HAP-1 (cell line): Measurements from ENCODE around the gene TPH2.

ENCODE experiments used
- DNase-seq, 2 experiments: peaks; one replicate each; pipeline ENCODE4 v3.0.0-alpha.2; 2016 to 2020; ENCODE audit warnings: low spot score in 2 of 2
- H3K27me3 ChIP-seq: fragments of 250-450 bp; sonication (Bioruptor Pico); 2 replicates; pipeline ENCODE4 v1.5.1; 2020; ENCODE audit warnings: low read depth, mild to moderate bottlenecking, moderate library complexity
- H3K36me3 ChIP-seq: fragments of 250-450 bp; sonication (Bioruptor Pico); replicated peaks from 2 replicates; pipeline ENCODE4 v1.5.1; 2020; ENCODE audit warnings: mild to moderate bottlenecking
- H3K4me1 ChIP-seq: fragments of 250-450 bp; sonication (Bioruptor Pico); 2 replicates; pipeline ENCODE4 v1.5.1; 2020; ENCODE audit warnings: mild to moderate bottlenecking
- H3K4me3 ChIP-seq: fragments of 250-450 bp; sonication (Bioruptor Pico); 2 replicates; pipeline ENCODE4 v1.5.1; 2020; ENCODE audit warnings: mild to moderate bottlenecking, moderate library complexity
- H3K9me3 ChIP-seq: fragments of 250-450 bp; sonication (Bioruptor Pico); 2 replicates; pipeline ENCODE4 v1.5.1; 2020; ENCODE audit warnings: mild to moderate bottlenecking, moderate library complexity
- in situ Hi-C: fragments of 300-500 bp; cut with MboI; formaldehyde crosslinking; loops from 3 replicates; pipeline ENCODE4 v1.14.3; 2020; ENCODE audit warnings: low sequenced_read_pairs, inconsistent platforms, mixed read lengths

The TPH2 gene

DNA sequence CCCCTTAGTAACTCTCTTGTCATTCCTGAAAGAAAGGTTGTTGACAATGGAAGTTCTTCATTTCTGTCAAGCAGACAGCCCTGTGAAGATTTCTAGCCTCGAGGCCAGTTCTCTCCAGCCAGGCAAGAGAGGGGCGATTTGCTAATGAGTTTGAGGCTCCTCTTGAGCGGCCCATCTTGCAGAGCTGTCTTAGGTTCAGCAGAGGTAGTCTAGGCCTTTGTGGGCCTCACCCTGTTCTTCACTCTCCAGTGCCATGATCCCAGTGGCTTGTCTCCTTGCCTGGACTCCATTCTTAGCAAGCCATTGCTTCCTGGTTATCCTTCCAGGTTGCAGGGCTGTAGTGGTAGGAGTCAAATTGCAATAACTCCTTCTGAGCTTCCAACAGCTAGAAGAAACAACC is 9.7 kb downstream of the TPH2 start:
- H3K4me3 ChIP-seq, result no peak overlapping the region
- H3K27me3 ChIP-seq, result peaks cover 6% of the 10 kb centered on the region
- in situ Hi-C loops, result no loop called here
- no peaks in the 10 kb centered on the region for H3K9me3 ChIP-seq
- no peaks in the 10 kb centered on the region for H3K36me3 ChIP-seq
- H3K4me1 ChIP-seq, result peaks cover 31% of the 10 kb centered on the region
- peak; percentile 22 to 37 for DNase-seq

DNA sequence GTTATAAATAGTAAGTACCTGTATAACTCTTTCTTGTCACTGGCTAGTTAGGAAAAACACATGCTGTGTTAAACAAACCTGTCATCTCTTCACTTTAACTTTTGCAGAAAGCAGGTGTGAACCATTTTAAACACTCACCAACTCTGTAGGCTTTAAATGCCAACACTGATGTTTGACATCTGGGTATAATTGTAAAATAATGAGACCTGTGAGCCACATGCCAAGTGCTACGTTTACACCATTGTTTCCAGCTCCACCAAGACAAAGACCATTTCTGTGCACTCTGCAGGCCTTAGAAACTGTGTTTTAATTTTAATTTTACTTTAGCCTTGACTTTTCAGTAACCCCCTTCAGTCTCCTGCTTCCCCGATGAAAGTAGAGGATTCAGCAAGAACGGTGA is 11.0 kb downstream of the TPH2 start:
- DNase-seq, result no peak
- Histone ChIP-seq H3K36me3 (no peaks in the 10 kb centered on the region), H3K4me1 (peaks cover 31% of the 10 kb centered on the region), H3K9me3 (no peaks in the 10 kb centered on the region), H3K27me3 (peaks cover 3% of the 10 kb centered on the region), H3K4me3 (no peak overlapping the region)
- in situ Hi-C loops, result no loop called here

DNA sequence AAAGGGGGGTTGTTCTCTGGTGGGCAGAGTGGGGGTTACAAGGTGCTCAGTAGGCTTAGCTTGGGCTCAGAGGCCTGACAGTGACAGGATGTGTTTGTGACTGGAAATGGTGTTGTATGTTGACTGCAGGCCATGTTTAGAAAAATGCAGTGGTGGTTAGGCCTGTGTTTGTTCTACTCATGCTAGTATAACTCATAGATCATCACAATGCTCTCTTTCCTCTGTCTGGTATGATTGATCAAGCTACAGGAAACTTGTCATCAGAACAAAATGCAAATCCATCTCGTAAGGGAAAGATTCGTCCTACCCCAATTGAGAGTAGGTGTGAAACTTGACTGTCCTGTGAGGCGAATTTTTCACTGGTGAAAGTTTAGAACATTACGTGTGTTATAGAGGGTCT is 11.8 kb downstream of the TPH2 start:
- in situ Hi-C loops, result no loop called here
- no peaks in the 10 kb centered on the region for H3K27me3 ChIP-seq

DNA sequence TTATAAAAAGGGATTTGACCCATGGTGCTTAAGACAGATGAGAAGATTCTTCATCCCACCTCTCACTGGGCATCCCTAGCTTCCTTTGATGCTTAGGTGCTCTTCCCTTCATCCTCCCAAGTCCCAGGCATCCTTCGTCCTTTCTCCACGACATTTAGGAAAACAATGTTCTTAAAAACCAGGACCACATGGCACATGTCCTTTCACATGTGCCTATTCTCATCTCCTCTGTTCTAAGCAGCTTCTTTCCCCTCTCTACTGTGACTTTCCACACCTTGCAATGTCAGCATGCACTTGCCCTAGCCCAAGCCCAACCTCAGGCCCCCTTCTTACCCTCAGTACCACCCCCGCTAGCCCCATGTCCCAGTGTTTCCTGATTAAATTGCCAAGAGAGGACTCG is 12.2 kb downstream of the TPH2 start:
- no peak for DNase-seq
- Histone ChIP-seq H3K9me3 (no peaks in the 10 kb centered on the region), H3K4me3 (no peak overlapping the region), H3K27me3 (no peaks in the 10 kb centered on the region), H3K4me1 (peaks cover 31% of the 10 kb centered on the region), H3K36me3 (no peaks in the 10 kb centered on the region)
- in situ Hi-C loops, result no loop called here

More for the DNA sequence above, 11.8 kb downstream of the TPH2 start:
- peaks cover 31% of the 10 kb centered on the region for H3K4me1 ChIP-seq
- DNase-seq, result no peak
- no peak overlapping the region for H3K4me3 ChIP-seq
- no peaks in the 10 kb centered on the region for H3K36me3 ChIP-seq
- H3K9me3 ChIP-seq, result no peaks in the 10 kb centered on the region

DNA sequence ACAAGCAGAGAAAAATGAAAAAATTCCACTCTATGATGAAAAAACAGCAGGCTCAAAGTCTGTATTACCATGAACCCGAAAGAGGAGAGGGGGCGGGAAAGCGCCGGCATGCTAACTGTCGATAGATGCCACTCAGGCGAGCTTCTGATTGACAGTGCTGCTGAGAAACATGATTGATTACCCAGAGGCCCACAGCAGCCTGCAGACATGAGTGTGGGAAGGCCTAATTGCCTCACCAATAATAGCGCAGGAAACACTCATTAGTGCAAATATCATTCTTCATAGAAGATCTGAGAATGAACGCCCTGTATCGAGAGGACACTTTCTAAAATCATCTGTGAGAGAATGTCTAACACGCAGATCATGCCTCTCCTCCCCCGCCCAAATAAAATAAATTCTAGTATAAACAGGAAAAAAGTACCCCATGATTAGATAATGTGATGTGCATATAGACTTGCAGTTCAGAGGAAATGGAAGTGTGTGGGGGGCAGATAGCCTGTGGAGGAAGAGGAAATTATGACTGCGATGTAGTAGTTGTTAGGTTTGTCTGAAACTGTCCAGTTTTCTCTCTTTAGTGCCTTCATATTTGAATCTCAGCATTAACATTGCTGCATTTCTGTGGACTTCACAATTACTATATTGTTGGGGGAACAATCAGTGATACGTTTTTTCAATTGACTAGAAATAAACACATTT is 15.6 kb downstream of the TPH2 start:
- no peaks in the 10 kb centered on the region for H3K9me3 ChIP-seq
- H3K4me3 ChIP-seq, result no peak overlapping the region
- in situ Hi-C loops, result no loop called here
- no peak for DNase-seq
- peaks cover 7% of the 10 kb centered on the region; the same call in 1 of the 2 replicates for H3K27me3 ChIP-seq
- H3K36me3 ChIP-seq, result no peaks in the 10 kb centered on the region
- peaks cover 9% of the 10 kb centered on the region for H3K4me1 ChIP-seq

DNA sequence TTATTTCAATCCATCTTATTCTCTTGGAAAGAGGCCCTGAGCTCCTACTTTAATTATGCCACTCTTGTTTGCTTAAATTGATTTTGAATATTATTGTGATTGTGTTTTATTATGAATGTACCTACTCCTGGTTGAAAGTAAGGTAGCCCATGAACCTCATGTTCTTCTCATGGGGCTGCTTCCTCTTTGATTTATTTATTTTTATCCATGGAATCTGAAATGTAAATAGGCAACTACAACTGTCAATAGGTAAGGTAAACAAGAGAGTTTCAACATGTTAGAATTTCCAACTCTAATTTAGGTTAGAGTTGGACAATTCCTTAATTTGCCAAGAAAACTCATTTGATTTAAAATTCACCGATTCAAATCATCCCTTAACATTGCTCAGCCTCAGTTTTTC is 16.2 kb downstream of the TPH2 start:
- no peaks in the 10 kb centered on the region for H3K9me3 ChIP-seq
- in situ Hi-C loops, result no loop called here
- H3K4me1 ChIP-seq, result peaks cover 3% of the 10 kb centered on the region
- H3K36me3 ChIP-seq, result no peaks in the 10 kb centered on the region
- no peak for DNase-seq
- peaks cover 7% of the 10 kb centered on the region; the same call in 1 of the 2 replicates for H3K27me3 ChIP-seq
- H3K4me3 ChIP-seq, result no peak overlapping the region

DNA sequence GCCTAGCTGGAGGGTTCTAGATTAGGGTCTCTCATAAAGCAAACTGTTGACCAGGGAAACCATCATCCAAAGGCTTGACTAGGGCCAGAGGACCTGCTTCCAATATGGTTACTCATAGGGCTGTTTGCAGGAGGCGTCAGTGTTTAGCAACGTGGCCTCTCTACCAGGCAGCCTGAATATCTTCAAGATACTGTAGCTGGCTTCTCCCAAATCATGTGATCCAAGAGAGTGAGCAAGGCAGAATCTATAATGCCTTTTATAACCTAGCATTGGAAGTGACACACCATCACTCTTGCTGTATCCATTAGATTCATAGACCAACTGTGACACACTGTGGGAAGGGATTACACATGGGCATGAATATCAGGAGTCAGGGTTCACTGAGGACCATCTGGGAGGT is 17.3 kb downstream of the TPH2 start:
- in situ Hi-C loops, result no loop called here
- no peak for DNase-seq
- Histone ChIP-seq H3K4me3 (no peak overlapping the region), H3K4me1 (no peaks in the 10 kb centered on the region), H3K27me3 (peaks cover 7% of the 10 kb centered on the region; the same call in 1 of the 2 replicates), H3K36me3 (no peaks in the 10 kb centered on the region), H3K9me3 (no peaks in the 10 kb centered on the region)

DNA sequence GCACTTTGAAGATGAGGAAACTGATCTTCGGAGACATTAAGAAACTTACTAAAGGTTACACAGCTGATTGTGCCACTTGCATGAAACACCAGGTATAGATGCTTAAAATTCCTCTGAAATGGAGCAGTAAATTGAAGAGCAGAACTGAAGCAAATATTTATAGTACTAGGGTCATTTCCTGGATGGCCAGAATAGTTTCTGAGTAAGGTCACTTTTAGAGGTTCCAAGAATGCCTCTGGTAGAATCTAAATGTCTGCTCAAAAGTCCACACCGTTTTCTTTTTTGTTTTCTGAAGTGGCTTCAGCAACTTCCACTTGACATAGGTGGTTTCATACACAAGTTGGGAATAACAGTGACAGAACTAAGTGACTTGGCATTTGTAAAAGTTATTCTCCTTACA is 19.4 kb downstream of the TPH2 start:
- H3K4me3 ChIP-seq, result no peak overlapping the region
- no peaks in the 10 kb centered on the region for H3K4me1 ChIP-seq
- DNase-seq, result no peak
- peaks cover 7% of the 10 kb centered on the region; the same call in 1 of the 2 replicates for H3K27me3 ChIP-seq
- in situ Hi-C loops, result no loop called here
- no peaks in the 10 kb centered on the region for H3K36me3 ChIP-seq
- no peaks in the 10 kb centered on the region for H3K9me3 ChIP-seq

DNA sequence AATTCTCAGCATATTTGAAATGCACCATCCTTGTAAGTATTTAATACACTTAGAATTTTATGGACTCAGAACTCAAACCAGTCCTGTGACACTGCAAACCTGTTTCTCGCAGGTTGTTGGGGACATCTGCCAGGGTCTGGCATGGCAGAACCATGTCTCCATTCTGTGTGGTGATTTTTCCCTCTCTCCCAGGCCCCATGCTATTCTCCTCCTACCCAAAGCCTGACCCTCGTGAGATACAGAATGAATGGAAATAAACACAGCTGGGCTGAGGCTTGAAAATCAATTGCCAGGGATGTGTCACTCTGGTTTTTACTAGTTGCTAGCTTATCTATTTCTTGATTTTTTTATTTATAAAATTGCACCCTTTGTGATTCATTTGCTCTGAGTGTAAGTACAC is 19.8 kb downstream of the TPH2 start:
- Histone ChIP-seq H3K36me3 (no peaks in the 10 kb centered on the region), H3K9me3 (no peaks in the 10 kb centered on the region), H3K27me3 (peaks cover 7% of the 10 kb centered on the region; the same call in 1 of the 2 replicates), H3K4me3 (no peak overlapping the region), H3K4me1 (no peaks in the 10 kb centered on the region)
- in situ Hi-C loops, result no loop called here
- DNase-seq, result no peak

DNA sequence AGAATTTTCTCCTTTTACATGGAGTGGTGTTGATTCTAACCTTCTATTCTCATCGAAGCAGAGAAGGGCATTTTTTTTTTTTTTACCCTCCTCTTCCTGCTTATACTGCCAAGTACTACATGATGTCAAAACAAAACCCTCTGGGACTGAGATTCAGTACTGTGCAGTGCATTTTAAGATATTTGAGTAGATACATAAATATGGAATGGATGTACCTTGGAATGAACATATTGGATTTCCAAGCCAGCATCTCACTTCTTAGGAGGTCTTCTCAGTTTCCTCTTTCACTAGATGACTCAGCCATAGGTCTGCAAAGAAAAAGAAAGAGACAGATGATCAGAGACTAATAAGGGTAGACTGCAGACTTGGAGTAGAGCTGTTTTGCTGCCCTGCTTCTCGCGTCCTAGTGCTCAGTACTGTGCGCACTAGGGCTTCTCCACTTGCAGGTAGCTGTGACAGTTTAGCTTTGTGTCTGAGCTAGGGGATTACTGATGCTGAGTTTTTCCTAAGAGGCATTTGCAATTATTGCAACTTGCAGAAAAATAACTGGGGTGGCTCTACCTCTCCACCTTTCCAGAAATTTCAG is 20.4 kb downstream of the TPH2 start:
- peaks cover 7% of the 10 kb centered on the region; the same call in 1 of the 2 replicates for H3K27me3 ChIP-seq
- H3K4me3 ChIP-seq, result no peak overlapping the region
- H3K4me1 ChIP-seq, result no peaks in the 10 kb centered on the region
- no peaks in the 10 kb centered on the region for H3K9me3 ChIP-seq
- no peaks in the 10 kb centered on the region for H3K36me3 ChIP-seq
- no peak for DNase-seq
- in situ Hi-C loops, result no loop called here

DNA sequence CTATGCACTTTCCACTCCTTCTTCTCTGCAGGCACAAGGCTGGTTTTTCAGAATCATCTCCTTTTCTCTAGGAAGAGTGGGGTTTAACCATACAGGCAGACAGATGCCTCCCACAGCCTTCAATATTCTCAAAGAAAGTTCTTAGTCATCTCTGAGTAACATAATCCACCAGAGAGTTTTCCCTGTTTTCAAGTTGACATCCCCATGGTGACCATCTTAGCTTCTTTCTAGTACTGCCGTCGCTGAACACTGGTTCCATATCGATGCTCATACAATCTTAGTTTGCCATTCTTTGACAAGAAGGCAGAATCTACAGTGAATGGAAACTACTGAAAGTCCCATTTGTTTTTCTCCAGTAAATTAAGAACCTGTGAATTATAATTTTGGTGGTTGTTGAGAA is 28.6 kb downstream of the TPH2 start:
- no peaks in the 10 kb centered on the region for H3K9me3 ChIP-seq
- H3K27me3 ChIP-seq, result peaks cover 7% of the 10 kb centered on the region
- no peaks in the 10 kb centered on the region for H3K36me3 ChIP-seq
- H3K4me1 ChIP-seq, result no peaks in the 10 kb centered on the region
- H3K4me3 ChIP-seq, result no peak overlapping the region
- in situ Hi-C loops, result no loop called here
- no peak for DNase-seq

DNA sequence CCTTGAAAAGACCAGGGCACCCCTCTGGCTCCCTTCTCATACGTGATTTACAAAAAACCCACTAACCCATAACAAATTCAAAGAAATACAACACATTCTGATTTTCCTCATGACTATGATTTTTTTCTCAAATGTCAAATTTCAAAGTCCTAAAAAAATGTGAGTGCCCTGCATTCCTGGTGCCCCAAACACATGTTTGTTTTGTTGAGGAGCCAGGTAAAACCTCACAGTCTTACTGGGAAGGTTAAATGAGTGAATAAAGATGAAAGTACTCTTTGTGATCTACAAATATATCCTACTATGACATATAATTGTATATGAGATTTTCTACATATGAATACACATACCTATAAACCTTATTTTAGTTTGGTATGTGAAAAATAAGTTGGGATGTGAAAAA is 30.7 kb downstream of the TPH2 start:
- no peak overlapping the region for H3K4me3 ChIP-seq
- H3K36me3 ChIP-seq, result no peaks in the 10 kb centered on the region
- in situ Hi-C loops, result no loop called here

DNA sequence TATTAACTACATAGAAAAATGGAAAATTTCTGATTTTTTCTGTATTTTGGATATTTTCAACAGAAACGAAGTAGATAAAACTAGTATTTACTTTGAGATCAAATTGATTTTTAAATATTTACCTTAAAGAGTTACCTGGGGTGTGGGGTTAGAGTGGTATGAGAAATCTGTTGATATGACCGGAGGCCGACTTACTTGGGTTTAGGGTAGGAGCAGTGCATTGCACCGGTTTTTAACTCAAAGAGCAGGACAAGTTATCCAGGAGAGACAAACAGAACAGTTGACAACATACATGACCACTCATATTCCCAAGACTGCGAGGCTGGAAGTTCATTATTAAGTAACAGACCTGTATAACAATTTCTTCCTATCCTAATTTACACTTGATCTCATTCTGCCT is 31.4 kb downstream of the TPH2 start:
- Histone ChIP-seq H3K27me3 (peaks cover 7% of the 10 kb centered on the region), H3K4me1 (no peaks in the 10 kb centered on the region), H3K36me3 (no peaks in the 10 kb centered on the region), H3K4me3 (no peak overlapping the region), H3K9me3 (no peaks in the 10 kb centered on the region)
- no peak for DNase-seq
- in situ Hi-C loops, result no loop called here

More for the DNA sequence above, 30.7 kb downstream of the TPH2 start:
- H3K27me3 ChIP-seq, result peaks cover 7% of the 10 kb centered on the region
- H3K9me3 ChIP-seq, result no peaks in the 10 kb centered on the region
- no peak for DNase-seq
- no peaks in the 10 kb centered on the region for H3K4me1 ChIP-seq

DNA sequence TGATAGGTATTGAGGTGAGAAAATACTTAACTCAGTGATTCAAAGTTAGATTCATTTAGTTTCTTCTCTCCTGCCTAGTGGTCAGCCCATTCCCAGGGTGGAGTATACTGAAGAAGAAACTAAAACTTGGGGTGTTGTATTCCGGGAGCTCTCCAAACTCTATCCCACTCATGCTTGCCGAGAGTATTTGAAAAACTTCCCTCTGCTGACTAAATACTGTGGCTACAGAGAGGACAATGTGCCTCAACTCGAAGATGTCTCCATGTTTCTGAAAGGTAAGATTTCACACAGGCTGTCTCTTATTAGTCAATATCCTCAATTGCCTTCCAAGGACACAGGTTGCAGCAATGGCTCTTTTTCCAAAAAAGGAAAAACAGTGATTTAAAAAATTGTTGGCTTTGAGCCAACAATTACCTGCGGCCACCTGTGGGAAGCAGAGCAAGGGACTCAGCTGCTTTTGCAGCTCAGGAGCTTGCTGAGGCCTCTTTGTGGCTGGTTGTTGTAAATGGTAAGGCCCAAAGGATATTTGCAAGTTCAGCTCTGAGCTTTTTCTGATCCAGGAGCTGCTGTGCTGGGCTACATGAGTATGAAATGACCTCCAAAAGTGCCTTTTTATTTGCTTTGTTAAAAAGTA is 33.9 kb downstream of the TPH2 start:
- Histone ChIP-seq H3K36me3 (no peaks in the 10 kb centered on the region), H3K9me3 (no peaks in the 10 kb centered on the region), H3K4me1 (no peaks in the 10 kb centered on the region), H3K4me3 (no peak overlapping the region), H3K27me3 (peaks cover 2% of the 10 kb centered on the region)
- DNase-seq, result no peak
- in situ Hi-C loops, result no loop called here
